ENCODE results near the gene ISG15. TPM values are rescaled to one million over a fixed set of nuclear protein-coding genes. Genes with fewer than 3 reads are reported as not detected.
"Not testable (repeated sequence)": the region's sequence is repeated elsewhere in the genome, so short reads cannot be mapped to it uniquely, and the experiment has no call there.

The ISG15 gene
- polyA plus RNA-seq, 4 donors, result 9.6 to 17.1 (median 13.6) TPM

GRCh38 chr1:974687-975328 is 38.5 kb upstream of the ISG15 start:
- no peak for DNase-seq (ENCODE audit: low read depth in 4 of 4, low spot score in 3 of 4)

GRCh38 chr1:975365-975764 is 37.9 kb upstream of the ISG15 start:
- no peak for DNase-seq (ENCODE audit: low read depth in 4 of 4, low spot score in 3 of 4)

- DNase-seq (ENCODE audit: low read depth in 4 of 4, low spot score in 3 of 4), result peak in 1 of 4 donors; percentile 42
Observed at GRCh38 chr1:975896-976683, 37.2 kb upstream of the ISG15 start.

- not testable (repeated sequence) for DNase-seq (ENCODE audit: low read depth in 4 of 4, low spot score in 3 of 4)
Observed at GRCh38 chr1:976791-977190, 36.5 kb upstream of the ISG15 start.

DNA sequence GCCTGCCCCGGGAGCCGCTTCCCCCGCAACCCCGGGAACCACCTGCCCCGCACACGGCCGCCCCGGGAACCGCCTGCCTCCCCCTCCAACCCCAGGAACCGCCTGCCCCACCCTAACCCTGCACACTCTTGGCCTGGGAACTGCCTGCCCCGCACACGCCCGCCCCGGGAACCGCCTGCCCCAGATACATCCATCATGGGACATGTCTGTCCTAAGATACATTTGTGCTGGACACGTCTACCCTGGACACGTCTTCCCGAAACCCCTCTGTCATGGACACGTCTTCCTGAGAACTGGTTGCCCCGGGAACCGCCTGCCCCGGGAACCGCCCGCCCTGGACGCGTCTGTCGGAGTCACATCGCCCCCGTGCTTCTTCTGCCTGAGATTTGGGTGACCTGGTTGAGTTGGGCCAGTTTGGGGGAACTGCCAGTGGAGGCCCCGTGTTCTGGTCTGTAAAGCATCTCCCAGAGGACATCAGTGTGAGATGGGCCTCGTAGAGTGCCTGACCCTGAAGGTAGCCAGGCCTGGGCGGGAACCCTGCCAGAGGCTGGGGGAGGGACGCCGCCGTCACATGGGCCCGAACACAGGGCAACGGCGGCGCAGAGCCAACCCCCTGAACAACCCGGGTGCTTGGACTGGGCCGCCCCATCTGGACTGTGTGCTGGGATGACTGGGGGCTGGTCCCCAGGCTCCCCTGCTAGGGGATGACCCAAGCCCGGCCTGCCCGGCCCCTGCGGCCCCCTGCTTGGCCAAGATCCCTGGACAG is 35.0 kb upstream of the ISG15 start:
- DNase-seq (ENCODE audit: low read depth in 4 of 4, low spot score in 3 of 4), result no peak

DNA sequence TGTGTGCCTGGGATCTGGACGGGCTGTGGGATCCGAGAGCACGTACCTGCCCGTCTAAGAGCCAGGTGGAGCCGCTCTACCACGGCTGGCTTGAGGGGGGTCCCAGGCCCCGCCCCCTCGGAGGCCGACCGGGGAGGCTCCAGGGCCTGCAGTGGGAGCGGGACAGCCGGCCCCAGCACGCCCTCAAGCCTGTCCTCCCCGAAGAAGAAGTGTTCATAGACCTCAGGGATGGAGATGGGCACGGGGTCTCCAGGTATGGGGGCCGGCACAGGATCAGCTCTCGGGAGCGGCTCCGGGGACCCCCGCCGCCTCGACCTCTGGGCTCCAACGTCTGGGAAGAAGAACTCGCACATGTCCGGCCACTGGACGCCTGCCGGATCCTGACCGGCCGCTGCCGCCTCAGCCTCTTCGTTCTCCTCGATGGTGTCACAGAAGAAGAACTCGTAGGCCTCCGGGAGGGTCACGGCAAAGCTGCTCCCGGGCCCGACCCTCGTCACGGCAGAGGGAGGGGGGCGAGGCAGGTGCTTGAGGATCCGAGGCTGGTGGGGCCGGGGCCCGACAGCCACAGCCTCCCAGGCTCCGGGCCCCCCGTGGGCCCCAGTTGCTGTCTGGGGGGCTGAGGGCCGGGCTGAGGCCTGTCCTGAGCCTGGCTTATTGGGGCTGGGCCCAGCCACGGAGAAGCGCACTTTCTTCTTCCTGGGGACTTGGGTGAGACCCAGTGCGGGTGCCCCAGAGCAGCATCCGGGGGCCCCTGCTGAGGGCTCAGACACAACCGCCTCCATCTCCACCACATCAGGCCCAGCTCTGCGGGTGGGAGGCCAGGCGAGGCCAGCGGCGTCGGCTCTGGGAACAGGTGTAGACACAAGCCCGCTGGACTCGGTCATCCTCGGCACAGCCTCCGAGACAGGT is 34.2 kb upstream of the ISG15 start:
- no peak for DNase-seq (ENCODE audit: low read depth in 4 of 4, low spot score in 3 of 4)

DNA sequence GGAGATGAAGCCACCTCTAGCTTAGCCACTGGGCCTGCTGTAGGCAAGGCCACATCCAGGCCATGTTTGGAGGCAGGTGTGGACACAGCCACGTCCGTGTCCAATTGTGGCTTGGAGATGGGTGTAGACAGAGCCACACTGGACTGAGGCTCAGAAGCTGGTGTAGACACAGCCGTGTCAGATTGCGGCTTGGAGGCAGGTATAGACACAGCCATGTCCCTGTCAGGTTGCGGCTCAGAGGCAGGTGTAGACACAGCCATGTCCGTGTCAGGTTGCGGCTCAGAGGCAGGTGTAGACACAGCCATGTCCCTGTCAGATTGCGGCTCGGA is 33.6 kb upstream of the ISG15 start:
- no peak for DNase-seq (ENCODE audit: low read depth in 4 of 4, low spot score in 3 of 4)

DNA sequence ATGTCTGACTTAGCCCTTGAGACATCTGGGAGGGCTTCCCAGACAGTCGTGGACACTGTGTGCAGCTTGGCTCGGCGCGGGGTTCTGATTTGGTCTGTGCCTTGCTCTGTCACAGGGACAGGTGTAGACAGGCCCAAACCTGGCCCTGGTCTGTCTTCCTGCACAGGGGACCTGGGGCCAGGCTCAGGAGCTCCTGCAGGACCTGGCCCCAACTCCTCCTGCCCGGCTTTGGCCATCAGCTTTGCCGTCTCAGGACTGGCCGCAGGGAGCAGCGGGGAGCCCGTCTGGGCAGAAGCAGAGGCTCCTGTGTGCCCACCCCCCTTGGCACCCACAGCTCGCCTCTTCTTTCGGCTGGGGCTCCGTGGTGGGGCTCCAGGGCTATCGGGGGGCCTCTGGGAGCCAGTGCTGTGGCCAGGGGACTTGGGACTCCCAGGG is 33.1 kb upstream of the ISG15 start:
- DNase-seq (ENCODE audit: low read depth in 4 of 4, low spot score in 3 of 4), result no peak

GRCh38 chr1:980602-981395 is 32.5 kb upstream of the ISG15 start:
- no peak for DNase-seq (ENCODE audit: low read depth in 4 of 4, low spot score in 3 of 4)

GRCh38 chr1:981491-981954 is 31.8 kb upstream of the ISG15 start:
- no peak for DNase-seq (ENCODE audit: low read depth in 4 of 4, low spot score in 3 of 4)

- DNase-seq (ENCODE audit: low read depth in 4 of 4, low spot score in 3 of 4), result no peak
Observed at GRCh38 chr1:981955-982558, 31.2 kb upstream of the ISG15 start, which contains the start of gene PERM1. Gene PERM1, minus strand, starts transcription at chr1:982093. Its CDS starts 1,064 bp downstream, at chr1:981029.

GRCh38 chr1:982765-983436 is 30.4 kb upstream of the ISG15 start:
- DNase-seq (ENCODE audit: low read depth in 4 of 4, low spot score in 3 of 4), result no peak

DNA sequence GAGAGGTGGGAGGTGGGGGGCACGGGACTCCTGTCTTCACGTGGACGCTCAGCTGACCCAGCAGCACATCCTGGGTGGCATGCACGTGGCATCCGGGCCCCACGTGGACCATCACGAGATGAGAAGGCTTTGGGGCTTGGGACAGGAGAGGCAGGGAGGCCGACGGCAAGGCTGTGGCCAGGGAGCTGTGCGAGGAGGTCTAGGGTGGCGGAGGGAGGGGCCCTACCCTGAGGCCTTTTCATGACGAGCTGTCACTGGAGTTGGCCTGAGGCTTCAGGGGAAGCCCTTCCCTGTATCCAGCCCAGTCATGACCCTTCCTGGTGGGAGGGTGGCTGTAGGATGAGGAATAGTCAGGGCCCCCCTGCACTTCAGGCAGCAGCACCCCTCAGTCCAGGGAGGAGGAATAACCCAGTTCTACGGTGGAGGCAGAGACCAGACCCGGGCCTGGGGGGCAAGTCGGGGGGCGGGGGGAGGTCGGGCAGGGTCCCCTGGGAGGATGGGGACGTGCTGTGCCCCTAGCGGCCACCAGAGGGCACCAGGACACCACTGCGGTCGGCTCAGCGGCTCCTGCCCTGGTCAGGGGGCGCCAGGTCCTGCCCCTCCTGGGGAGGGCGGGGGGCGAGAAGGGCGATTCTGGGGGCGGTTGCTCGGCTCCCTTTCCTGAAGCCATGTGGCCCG is 29.4 kb upstream of the ISG15 start:
- no peak for DNase-seq (ENCODE audit: low read depth in 4 of 4, low spot score in 3 of 4)

DNA sequence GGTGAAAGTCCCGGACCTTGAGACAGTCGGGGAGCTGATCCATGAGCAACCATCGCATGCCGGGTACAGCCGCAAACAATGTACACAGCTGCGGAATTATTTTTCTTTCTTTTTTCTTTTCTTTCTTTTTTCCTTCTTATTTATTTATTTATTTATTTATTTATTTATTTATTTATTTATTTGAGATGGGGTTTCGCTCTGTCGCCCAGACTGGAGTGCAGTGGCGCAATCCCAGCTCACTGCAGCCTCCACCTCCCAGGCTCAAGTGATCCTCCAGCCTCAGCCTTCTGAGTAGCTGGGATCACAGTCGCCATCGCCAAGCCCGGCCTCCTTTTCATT is 28.9 kb upstream of the ISG15 start:
- DNase-seq (ENCODE audit: low read depth in 4 of 4, low spot score in 3 of 4), result no peak

- DNase-seq (ENCODE audit: low read depth in 4 of 4, low spot score in 3 of 4), result no peak
Observed at GRCh38 chr1:985126-985525, 28.2 kb upstream of the ISG15 start.

- DNase-seq (ENCODE audit: low read depth in 4 of 4, low spot score in 3 of 4), result not testable (repeated sequence)
Observed at GRCh38 chr1:988061-988460, 25.2 kb upstream of the ISG15 start.

DNA sequence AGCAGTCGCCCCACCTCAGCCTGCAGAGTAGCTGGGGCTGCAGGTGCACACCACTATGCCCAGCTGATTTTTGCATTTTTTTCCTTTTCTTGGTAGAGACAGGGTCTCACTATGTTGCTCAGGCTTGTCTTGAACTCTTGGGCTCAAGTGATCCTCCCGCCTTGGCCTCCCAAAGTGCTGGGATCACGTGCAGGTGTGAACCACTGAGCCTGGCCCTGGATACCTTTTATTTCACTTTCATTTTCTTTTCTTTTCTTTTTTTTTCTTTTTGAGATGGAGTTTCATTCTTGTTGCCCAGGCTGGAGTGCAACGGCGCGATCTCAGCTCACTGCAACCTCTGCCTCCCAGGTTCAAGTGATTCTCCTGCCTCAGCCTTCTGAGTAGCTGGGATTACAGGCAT is 22.0 kb upstream of the ISG15 start:
- not testable (repeated sequence) for DNase-seq (ENCODE audit: low read depth in 4 of 4, low spot score in 3 of 4)

DNA sequence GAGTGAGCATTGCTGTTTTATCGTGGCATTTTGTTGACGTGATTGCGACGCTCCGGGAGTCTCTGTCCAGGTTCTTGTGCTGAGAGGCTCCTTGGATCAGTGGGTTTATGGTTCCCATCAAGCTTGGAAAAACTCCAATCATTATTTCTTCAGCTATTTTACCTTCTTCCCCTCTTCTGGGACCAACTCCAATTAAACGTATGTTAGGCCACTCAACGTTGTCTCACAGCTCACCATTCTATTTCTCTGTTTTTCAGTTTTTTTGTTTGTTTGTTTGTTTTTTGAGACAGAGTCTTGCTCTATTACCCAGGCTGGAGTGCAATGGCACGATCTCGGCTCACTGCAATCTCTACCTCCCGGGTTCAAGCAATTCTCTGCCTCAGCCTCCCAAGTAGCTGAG is 21.4 kb upstream of the ISG15 start:
- no peak for DNase-seq (ENCODE audit: low read depth in 4 of 4, low spot score in 3 of 4)
